ENCODE data around the gene TMOD3. TPM values are rescaled to one million over a fixed set of nuclear protein-coding genes. Genes with fewer than 3 reads are reported as not detected.

Gene TMOD3
- total and polyA plus RNA-seq, 8 donors, result 4.4 to 28.5 (median 14.3) TPM

GRCh38 chr15:51878446-51879386, 49.3 kb downstream of the TMOD3 start:
- TF ChIP-seq CTCF (IDR thresholded peaks at IDR 0.05), result no peak
- Histone ChIP-seq H3K27ac (peak overlapping the region; percentile 18 to 74 (median 64)), H3K9me3 (no peaks in the 10 kb centered on the region), H3K27me3 (no peaks in the 10 kb centered on the region), H3K4me3 (no peak overlapping the region), H3K36me3 (no peaks in the 10 kb centered on the region), H3K4me1 (peaks cover 0 to 19% (median 12%) of the 10 kb centered on the region in 3 donors)
- WGBS, 2 donors, result 5 to 15% methylated on average over 1 of the region's 1 CpG
- FAIRE-seq, result peak; percentile 94
- peak in 1 of 6 donors; percentile 11 for DNase-seq
- peak; percentile 67 to 88 (median 78) for ATAC-seq
- intact Hi-C loops (cut with DNase I), result loop anchor here in 1 of 3 donors (10.0 kb wide), 1 partner anchor 56 kb away; no protein-coding TSS in a partner anchor

- TF ChIP-seq CTCF (IDR thresholded peaks at IDR 0.05), result no peak
- Histone ChIP-seq H3K27ac (peak overlapping the region; percentile 18 to 74 (median 64)), H3K4me1 (peaks cover 0 to 19% (median 12%) of the 10 kb centered on the region in 3 donors), H3K9me3 (no peaks in the 10 kb centered on the region), H3K36me3 (no peaks in the 10 kb centered on the region), H3K4me3 (no peak overlapping the region), H3K27me3 (no peaks in the 10 kb centered on the region)
- peak in 3 of 4 donors; percentile 4 to 15 (median 9) for ATAC-seq
- DNase-seq, result no peak
- intact Hi-C loops (cut with DNase I), result loop anchor here in 1 of 3 donors (10.0 kb wide), 1 partner anchor 55 kb away; no protein-coding TSS in a partner anchor
- WGBS, 2 donors, result 56 to 76% methylated on average over 1 of the region's 1 CpG
- FAIRE-seq, result no peak
Observed at GRCh38 chr15:51879555-51879954, 50.1 kb downstream of the TMOD3 start.

GRCh38 chr15:51883271-51883837, 53.9 kb downstream of the TMOD3 start:
- intact Hi-C loops (cut with DNase I), result no loop called here
- H3K36me3 ChIP-seq, result peaks cover 0 to 3% (median 0%) of the 10 kb centered on the region in 3 donors
- ATAC-seq (no peak), DNase-seq (no peak), FAIRE-seq (no peak)
- H3K9me3 ChIP-seq, result no peaks in the 10 kb centered on the region
- whole genome bisulfite sequencing, 2 donors, result 91 to 92% methylated on average over 2 of the region's 2 CpGs
- peaks cover 0 to 20% (median 12%) of the 10 kb centered on the region in 3 donors for H3K4me1 ChIP-seq
- H3K27me3 ChIP-seq, result no peaks in the 10 kb centered on the region
- no peak overlapping the region for H3K27ac ChIP-seq
- H3K4me3 ChIP-seq, result no peak overlapping the region
- TF ChIP-seq CTCF (IDR thresholded peaks at IDR 0.05), result no peak

- intact Hi-C loops (cut with DNase I), result no loop called here
Observed at GRCh38 chr15:51884041-51884440, 54.6 kb downstream of the TMOD3 start.

More at GRCh38 chr15:51884041-51884440, 54.6 kb downstream of the TMOD3 start:
- no peak overlapping the region for H3K27ac ChIP-seq
- no peak for FAIRE-seq
- H3K4me1 ChIP-seq, result peaks cover 0 to 15% (median 6%) of the 10 kb centered on the region in 3 donors
- WGBS, 2 donors, result 91 to 100% methylated on average over 1 of the region's 1 CpG
- peaks cover 0 to 3% (median 0%) of the 10 kb centered on the region in 3 donors for H3K36me3 ChIP-seq
- H3K9me3 ChIP-seq, result no peaks in the 10 kb centered on the region
- no peak overlapping the region for H3K4me3 ChIP-seq
- no peak for TF ChIP-seq CTCF (IDR thresholded peaks at IDR 0.05)
- H3K27me3 ChIP-seq, result no peaks in the 10 kb centered on the region
- no peak for ATAC-seq
- DNase-seq, result no peak

Measured in pancreas (tissue), 10 donors.